ENCODE data around the gene SMG7. TPM values are rescaled to one million over a fixed set of nuclear protein-coding genes. Genes with fewer than 3 reads are reported as not detected.

Gene SMG7
- total RNA-seq, 1 donor from 2014 or later = 41.4 TPM

DNA sequence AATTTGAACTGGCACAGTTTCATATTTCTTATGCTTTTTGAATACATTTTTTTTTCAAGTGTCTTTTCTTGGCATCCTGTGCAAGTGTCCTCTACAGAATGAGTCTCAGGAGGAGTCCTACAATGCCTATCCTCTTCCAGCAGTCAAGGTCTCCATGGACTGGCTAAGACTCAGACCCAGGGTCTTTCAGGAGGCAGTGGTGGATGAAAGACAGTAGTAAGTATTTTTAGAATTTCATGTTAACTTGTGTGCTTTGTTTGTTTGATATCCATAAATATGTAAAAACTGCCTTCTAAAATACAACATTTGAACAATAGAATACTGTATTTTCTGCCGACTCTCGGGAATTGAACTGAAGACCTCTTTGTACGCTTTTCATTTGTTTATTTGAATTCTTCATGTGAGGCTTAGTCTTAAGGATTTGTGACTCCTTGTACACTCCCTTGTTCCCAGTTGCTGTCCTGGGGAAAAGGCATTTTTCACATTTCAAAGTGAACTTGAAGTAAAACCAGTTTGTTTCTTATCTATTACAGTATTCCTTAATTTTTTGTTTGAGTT is 61.4 kb downstream of the SMG7 start:
- TF ChIP-seq, protein P1, sequence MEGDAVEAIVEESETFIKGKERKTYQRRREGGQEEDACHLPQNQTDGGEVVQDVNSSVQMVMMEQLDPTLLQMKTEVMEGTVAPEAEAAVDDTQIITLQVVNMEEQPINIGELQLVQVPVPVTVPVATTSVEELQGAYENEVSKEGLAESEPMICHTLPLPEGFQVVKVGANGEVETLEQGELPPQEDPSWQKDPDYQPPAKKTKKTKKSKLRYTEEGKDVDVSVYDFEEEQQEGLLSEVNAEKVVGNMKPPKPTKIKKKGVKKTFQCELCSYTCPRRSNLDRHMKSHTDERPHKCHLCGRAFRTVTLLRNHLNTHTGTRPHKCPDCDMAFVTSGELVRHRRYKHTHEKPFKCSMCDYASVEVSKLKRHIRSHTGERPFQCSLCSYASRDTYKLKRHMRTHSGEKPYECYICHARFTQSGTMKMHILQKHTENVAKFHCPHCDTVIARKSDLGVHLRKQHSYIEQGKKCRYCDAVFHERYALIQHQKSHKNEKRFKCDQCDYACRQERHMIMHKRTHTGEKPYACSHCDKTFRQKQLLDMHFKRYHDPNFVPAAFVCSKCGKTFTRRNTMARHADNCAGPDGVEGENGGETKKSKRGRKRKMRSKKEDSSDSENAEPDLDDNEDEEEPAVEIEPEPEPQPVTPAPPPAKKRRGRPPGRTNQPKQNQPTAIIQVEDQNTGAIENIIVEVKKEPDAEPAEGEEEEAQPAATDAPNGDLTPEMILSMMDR (IDR thresholded peaks at IDR 0.05) = no peak
- no peak overlapping the region for H3K27ac Mint-ChIP-seq (ENCODE audit: unreplicated experiment)
- no peak overlapping the region for H3K4me3 Mint-ChIP-seq (ENCODE audit: unreplicated experiment)
- H3K4me1 Mint-ChIP-seq (ENCODE audit: unreplicated experiment) = no peaks in the 10 kb centered on the region
- peaks cover 51% of the 10 kb centered on the region for H3K36me3 Mint-ChIP-seq (ENCODE audit: unreplicated experiment)
- H3K27me3 Mint-ChIP-seq (ENCODE audit: unreplicated experiment) = no peaks in the 10 kb centered on the region
- DNase-seq (ENCODE audit: extremely low spot score, unreplicated experiment) = no peak
- H3K9me3 Mint-ChIP-seq (ENCODE audit: unreplicated experiment) = no peaks in the 10 kb centered on the region

DNA sequence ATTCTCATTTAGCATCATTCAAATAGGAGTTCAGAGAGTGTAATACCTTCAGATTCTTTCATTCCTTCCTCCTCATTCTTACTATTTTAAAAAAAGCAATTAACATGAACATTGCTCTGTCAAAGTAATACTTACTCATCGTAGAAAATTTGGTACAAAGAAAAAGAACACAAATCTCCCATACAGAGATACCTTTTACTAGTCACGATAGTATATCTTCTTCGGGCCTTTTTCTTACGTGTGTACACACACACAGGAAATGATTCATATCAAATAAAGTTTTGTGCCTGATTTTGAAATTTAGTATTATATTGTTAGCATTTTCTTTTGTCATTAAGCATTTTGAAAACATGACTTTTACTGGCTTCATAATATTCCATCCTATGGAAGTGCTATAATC is 65.1 kb downstream of the SMG7 start:
- TF ChIP-seq, protein P1 (IDR thresholded peaks at IDR 0.05) = no peak
- no peaks in the 10 kb centered on the region for H3K4me1 Mint-ChIP-seq (ENCODE audit: unreplicated experiment)
- H3K4me3 Mint-ChIP-seq (ENCODE audit: unreplicated experiment) = no peak overlapping the region
- H3K27me3 Mint-ChIP-seq (ENCODE audit: unreplicated experiment) = no peaks in the 10 kb centered on the region
- no peak overlapping the region for H3K27ac Mint-ChIP-seq (ENCODE audit: unreplicated experiment)
- DNase-seq (ENCODE audit: extremely low spot score, unreplicated experiment) = no peak
- H3K9me3 Mint-ChIP-seq (ENCODE audit: unreplicated experiment) = no peaks in the 10 kb centered on the region
- H3K36me3 Mint-ChIP-seq (ENCODE audit: unreplicated experiment) = peaks cover 61% of the 10 kb centered on the region

DNA sequence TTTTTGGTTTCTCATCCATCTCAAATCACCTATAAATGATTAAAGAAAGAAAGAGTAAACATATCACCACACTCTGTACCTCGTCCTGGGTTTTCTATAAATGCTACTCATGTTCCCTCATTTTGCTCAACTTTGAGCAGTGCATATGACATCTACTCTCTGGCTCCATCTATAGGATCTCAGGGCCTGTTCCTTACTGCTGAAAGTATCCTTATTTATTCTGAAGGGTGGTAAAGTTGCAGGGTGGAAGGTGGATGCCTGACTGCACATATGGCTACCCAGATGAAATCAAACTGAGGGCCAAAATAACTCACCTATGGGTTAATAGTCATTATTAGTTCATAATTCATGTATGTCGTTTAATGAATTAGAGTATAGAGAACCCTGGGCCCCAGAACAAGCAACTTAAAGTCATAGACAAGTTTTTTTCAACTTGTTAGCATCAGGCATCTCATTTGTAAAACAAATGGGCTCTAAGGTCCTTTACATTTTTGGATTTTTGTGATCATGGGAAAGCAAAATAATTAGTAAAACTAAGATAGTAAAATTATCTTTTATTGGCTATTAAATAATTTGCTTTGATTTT is 71.4 kb downstream of the SMG7 start:
- Mint-ChIP-seq H3K27ac (ENCODE audit: unreplicated experiment) (peak overlapping the region; percentile 52), H3K9me3 (ENCODE audit: unreplicated experiment) (no peaks in the 10 kb centered on the region), H3K4me1 (ENCODE audit: unreplicated experiment) (peaks cover 3% of the 10 kb centered on the region), H3K4me3 (ENCODE audit: unreplicated experiment) (no peak overlapping the region), H3K27me3 (ENCODE audit: unreplicated experiment) (no peaks in the 10 kb centered on the region), H3K36me3 (ENCODE audit: unreplicated experiment) (peaks cover 43% of the 10 kb centered on the region)
- DNase-seq (ENCODE audit: extremely low spot score, unreplicated experiment) = no peak
- TF ChIP-seq, protein P1 (IDR thresholded peaks at IDR 0.05) = peak; percentile 82

DNA sequence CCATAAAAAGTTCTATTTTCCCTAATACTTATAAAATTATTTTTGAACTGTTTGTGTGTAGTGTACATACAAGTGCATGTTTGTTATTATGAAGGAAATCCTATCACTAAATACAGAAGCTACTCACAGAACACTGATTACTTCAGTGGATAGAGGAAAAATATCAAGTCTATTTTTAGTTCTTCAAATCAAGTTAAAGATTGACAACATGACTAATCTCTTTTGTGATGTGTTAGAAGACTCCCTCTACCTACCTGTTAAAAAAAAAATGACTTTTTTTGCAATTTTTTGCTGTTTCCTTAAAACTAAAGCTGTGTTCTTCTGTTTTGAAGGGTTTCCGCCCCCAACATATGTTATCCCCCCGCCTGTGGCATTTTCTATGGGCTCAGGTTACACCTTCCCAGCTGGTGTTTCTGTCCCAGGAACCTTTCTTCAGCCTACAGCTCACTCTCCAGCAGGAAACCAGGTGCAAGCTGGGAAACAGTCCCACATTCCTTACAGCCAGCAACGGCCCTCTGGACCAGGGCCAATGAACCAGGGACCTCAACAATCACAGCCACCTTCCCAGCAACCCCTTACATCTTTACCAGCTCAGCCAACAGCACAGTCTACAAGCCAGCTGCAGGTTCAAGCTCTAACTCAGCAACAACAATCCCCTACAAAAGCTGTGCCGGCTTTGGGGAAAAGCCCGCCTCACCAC is 72.4 kb downstream of the SMG7 start:
- TF ChIP-seq, protein P1 (IDR thresholded peaks at IDR 0.05) = no peak
- peaks cover 46% of the 10 kb centered on the region for H3K36me3 Mint-ChIP-seq (ENCODE audit: unreplicated experiment)
- no peak overlapping the region for H3K4me3 Mint-ChIP-seq (ENCODE audit: unreplicated experiment)
- H3K9me3 Mint-ChIP-seq (ENCODE audit: unreplicated experiment) = no peaks in the 10 kb centered on the region
- H3K27me3 Mint-ChIP-seq (ENCODE audit: unreplicated experiment) = no peaks in the 10 kb centered on the region
- DNase-seq (ENCODE audit: extremely low spot score, unreplicated experiment) = no peak
- H3K4me1 Mint-ChIP-seq (ENCODE audit: unreplicated experiment) = peaks cover 3% of the 10 kb centered on the region
- peak overlapping the region; percentile 4 for H3K27ac Mint-ChIP-seq (ENCODE audit: unreplicated experiment)

DNA sequence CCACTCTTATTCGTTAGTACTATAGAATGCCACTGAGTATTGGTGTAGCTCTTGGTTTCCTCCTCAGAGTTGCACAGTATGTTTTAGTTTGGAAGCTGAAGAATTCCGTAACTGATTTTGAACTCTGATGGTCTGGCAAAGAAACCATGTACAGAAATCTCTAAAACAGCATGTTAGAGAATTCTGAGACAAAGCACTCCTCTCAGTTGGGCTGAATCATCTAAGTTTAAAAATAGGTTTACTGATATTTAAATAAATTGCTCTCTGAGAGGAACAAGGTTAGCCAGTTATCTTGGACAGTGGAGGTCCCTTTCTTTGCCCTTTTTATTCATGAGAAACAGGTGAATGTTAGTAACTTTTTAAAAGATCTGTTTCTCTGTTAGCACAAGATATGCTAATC is 74.1 kb downstream of the SMG7 start:
- no peaks in the 10 kb centered on the region for H3K27me3 Mint-ChIP-seq (ENCODE audit: unreplicated experiment)
- H3K36me3 Mint-ChIP-seq (ENCODE audit: unreplicated experiment) = peaks cover 51% of the 10 kb centered on the region
- TF ChIP-seq, protein P1 (IDR thresholded peaks at IDR 0.05) = no peak
- no peak overlapping the region for H3K4me3 Mint-ChIP-seq (ENCODE audit: unreplicated experiment)
- H3K9me3 Mint-ChIP-seq (ENCODE audit: unreplicated experiment) = no peaks in the 10 kb centered on the region
- no peak for DNase-seq (ENCODE audit: extremely low spot score, unreplicated experiment)
- H3K4me1 Mint-ChIP-seq (ENCODE audit: unreplicated experiment) = peaks cover 3% of the 10 kb centered on the region
- H3K27ac Mint-ChIP-seq (ENCODE audit: unreplicated experiment) = no peak overlapping the region

All from osteocyte (in vitro differentiated cells).